HG03060 (cell line): Measurements from ENCODE around the gene SMKR1.
"Not testable (repeated sequence)": the region's sequence is repeated elsewhere in the genome, so short reads cannot be mapped to it uniquely, and the experiment has no call there.

Experiments
- ATAC-seq: cut with Tn5 transposase; IDR thresholded peaks from one replicate; pipeline ENCODE4 v1.9.1; 2021; ENCODE audit warnings: low read depth, moderate number of reproducible peaks; ENCODE audit not compliant: unreplicated experiment

The SMKR1 gene

DNA sequence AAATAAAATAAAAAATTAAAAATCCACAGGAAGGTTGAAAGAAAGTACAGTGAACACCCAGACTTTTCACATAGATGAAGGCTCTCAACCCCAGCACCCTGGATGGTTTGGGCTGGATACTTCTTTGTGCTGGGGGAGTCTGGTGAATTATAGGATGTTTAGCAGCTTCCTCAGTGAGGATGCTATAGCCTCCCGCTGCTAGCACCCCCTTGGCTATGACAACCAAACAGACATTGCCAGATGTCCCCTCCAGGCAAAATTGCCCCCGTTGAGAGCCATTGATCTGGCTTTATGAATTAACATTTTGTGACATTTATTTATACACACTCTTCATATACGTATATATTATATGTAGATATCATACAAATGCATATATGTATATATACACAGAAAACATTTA is 21.6 kb downstream of the SMKR1 start:
- no peak for ATAC-seq

GRCh38 chr7:129524405-129524804 is 22.1 kb downstream of the SMKR1 start:
- not testable (repeated sequence) for ATAC-seq

DNA sequence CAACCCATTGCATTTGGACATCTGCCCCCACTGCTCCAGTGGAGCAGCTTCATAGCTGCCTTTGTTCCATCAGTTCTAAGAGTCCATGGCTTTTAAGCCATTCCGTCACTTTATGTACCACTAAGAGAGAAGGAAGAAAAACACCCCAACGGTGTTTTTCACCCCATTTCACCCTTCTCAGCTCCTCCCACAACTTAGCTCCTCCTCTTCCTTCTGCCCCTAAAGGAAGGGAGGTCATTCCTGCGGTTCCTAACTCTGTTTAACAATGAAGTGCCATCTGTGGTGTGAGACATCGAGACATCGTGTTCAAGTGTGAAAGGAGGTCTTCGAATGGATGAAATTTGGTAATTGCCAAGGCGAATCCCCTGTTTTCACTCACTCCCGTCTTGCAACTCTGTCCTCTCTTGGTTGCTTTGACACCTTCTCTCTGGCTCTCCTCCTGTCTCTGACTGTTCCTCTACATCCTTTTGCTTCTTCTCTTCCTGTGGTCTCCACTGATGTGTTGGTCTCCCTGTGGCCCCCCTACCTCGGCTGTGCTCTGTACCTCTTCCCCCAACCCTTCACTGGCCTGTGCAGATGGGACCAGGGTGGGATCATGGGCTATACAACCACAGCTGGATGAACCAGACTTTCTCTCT is 23.0 kb downstream of the SMKR1 start:
- no peak for ATAC-seq

GRCh38 chr7:129529643-129530042 is 27.3 kb downstream of the SMKR1 start:
- ATAC-seq, result no peak

DNA sequence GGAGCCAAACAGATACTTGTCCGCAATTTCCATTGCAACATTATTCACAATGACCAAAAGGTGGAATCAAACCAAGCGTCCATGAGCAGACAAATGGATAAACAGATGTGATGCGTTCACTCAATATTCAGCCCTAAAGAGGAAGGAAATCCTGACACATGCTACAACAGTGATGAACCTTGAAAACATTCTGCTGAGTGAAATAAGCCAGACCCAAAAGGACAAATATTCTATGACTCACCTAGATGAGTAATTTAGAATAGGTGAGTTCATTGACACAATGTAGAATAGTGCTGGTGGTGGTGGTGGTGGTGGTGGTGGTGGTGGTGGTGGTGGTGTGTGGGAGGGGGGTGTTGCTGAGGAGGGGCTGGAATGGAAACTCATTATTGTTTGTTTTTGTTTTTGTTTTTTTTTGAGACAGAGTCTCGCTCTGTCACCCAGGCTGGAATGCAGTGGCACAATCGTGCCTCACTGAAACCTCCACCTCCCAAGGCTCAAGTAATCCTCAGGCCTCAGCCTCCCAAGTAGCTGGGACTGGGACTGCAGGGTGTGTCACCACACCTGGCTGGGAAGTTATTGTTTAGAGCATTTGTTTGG is 28.6 kb downstream of the SMKR1 start:
- no peak for ATAC-seq

- no peak for ATAC-seq
Measured at GRCh38 chr7:129531721-129532120, 29.4 kb downstream of the SMKR1 start.

- no peak for ATAC-seq
Measured at GRCh38 chr7:129532375-129532774, 30.0 kb downstream of the SMKR1 start.

GRCh38 chr7:129534558-129535274 is 32.4 kb downstream of the SMKR1 start:
- ATAC-seq, result not testable (repeated sequence)

DNA sequence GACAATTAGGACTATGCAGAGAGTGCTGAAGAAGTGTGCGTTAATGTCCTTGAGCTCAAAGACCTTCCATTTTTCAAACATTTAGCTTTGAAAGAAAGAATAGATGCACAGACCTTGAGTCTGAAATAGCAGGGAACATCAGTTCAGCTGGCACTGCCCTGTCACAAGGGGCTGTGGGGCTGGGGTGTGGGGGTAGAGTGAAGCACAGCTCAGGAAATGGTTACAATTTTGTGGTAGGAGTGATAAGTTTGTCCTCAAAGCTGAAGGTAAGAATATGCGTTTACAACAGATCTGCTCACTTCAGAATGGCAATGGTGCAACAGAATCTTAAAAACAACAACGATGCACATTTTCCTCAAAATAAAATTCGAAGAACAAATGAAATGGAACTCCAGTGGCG is 33.6 kb downstream of the SMKR1 start:
- ATAC-seq, result no peak

DNA sequence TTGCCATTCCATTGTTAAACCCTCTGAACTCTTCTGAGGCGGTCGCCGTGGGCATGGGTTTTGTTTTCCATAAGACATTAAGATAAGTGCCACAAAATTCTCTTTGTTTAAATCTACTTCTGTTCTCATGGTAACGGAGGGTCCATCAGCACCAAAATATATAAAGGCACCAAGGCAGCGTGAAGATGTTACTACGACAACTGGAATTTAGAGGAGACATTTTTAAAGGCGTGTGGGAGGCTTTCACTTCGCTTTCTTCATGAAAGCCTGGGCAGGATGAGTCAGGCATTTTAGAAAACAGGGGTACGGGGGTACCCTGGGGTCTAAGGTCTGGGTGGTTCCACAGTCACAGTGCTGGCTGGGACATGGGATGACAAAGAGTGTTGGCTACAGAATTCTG is 34.0 kb downstream of the SMKR1 start:
- no peak for ATAC-seq

GRCh38 chr7:129538790-129539189 is 36.5 kb downstream of the SMKR1 start:
- ATAC-seq, result no peak

GRCh38 chr7:129540340-129540739 is 38.0 kb downstream of the SMKR1 start:
- ATAC-seq, result no peak

DNA sequence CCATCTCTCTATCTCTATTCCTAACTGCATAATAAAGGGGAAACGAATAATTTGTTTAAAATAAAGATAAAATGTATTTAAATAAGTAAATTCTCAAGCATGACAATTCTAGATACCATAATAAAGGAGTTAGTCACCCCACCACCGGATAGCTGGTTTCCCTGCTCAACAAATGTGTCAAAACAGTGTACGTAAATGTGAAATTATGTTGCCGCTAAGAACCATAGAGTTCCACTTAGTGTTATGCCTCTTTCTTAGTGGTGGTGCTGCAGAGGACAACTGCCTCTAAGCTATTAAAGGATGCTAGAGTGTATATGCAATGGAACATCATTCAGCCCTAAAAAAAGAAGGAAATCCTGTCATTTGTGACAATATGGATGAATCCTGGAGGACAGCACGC is 42.4 kb downstream of the SMKR1 start:
- no peak for ATAC-seq

DNA sequence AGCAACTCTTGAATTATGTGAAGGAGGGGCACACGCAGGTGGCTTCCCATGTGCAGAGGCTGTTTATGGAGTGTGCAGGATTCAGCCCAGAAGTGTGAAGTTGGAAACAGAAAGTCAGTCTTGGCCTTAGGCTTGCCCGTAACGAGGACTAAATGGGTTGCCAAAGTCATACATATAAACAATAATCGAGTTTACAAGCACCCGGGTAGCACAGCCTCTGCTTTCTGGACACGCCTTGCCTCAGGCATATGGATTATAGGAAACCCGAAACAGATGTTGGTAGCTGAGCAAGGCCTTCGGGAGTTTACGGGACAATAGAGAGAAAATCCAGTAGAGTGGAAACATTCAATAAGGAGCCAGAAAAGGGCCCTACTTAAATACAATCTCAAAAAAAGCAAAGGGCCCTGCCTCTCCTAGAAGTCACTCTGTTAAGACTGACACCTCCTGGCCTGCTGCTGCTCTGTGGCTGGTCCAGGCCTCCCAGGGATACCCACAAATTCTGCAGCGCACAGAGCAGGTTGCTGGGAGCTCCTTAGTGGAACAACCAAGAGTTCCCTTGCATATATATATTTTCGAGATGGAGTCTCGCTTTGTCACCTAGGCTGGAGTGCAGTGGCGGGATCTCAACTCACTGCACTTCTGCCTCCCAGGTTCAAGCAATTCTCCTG is 48.5 kb downstream of the SMKR1 start:
- ATAC-seq, result no peak

GRCh38 chr7:129553899-129554461 is 51.6 kb downstream of the SMKR1 start:
- ATAC-seq, result no peak

DNA sequence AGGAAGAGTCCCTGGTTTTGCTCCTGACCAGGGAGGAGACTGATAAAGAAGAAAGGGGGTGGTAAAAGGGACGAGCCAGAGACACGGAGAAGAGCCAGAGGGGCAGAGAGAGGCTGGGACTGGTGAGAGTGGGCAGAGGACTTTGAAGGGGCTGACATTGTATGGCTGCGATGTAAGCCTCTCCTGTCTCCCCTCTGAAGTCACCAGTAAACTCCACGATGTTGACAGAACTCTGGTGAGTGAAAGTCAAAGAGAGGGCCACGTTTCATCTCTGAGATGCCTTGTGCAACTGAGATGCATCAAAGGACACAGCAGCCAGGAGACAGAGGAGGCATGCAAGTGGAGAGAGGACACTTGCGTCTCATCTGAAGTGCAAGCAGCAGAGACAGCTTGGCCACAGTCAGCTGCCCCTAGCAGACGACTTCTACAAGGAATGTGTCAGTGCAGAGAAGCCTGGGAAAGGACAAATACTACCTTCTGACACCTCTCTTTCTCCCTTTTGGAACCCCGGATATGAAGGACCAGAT is 54.3 kb downstream of the SMKR1 start:
- no peak for ATAC-seq

DNA sequence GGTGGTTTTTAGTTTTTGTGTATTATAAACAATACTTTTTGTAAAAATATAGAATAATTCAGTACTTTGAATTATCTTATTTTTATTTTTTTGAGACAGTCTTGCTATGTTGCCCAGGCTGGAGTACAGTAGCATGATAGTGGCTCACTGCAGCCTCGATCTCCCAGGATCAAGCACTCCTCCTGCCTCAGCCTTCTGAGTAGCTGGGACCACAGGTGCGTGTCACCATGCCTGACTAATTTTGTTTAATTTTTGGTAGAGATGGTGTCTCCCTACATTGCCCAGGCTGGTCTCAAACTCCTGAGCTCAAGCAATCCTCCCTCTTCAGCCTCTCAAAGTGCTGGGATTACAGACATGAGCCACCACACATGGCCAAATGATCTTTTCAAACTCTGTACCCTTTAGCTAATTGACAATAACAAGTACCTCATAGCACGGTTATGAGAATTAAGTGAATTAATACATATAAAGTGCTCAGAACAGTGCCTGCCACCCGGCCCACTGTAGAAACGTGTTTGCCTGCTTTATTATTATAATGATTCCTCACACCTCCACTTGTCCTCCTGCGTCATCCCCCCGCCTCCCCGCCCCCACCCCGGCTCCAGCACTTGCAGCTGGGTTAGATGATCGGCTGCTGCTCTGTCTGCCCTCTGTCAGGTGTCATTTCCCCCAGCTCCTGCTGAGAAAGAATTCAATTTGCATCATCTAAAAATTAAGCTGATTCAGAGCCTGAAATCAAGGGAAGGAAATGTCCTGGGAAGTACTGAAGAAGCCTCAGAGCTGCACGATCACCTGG is 55.6 kb downstream of the SMKR1 start:
- ATAC-seq, result no peak

DNA sequence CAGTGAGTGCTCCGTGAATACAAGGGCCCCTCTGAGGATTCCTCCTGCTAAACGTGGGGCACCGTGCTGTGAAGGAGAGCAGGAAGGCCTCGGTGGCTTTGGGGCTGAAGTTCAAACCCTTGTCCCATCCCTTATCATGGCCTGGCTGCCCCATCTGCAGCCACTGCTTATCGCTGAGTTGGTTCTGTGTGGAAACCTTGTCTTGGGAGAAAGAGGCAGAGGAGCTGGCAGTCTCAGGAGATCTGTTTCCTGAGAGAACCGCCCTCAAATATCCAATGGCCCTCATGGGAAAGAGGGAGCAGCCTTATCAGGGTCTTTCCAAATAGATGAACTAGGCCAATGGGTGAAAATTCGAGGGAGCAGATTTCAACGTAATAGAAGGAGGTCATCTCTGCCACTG is 57.2 kb downstream of the SMKR1 start:
- ATAC-seq, result no peak

DNA sequence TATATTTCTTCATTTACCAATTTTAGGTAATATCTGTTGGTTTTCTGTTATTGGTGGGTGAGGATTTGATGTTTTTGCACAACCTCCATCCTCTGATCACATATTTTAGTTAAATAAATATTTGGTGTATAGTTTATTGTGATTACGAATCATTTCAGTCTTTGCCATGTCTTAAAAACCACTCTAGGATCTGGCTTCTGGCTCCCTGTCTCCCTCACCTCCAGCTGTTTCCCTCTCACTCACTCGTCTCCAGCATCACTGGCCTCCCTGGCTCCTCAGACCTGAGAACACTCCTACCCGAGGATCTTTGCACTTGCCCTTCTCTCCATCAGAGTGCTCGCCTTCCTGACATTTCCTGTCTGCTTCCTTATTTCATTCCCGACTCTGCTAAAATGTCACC is 58.5 kb downstream of the SMKR1 start:
- ATAC-seq, result no peak
